Epithelial cell of esophagus (primary cell): ENCODE measurements around the gene TATDN3.

ENCODE experiments used
- DNase-seq: peaks from one replicate; pipeline ENCODE4 v3.0.0; 2010; ENCODE audit warnings: low read depth
- H3K4me3 ChIP-seq: 2 replicates; pipeline ENCODE4 v1.5.1; 2011; ENCODE audit warnings: mild to moderate bottlenecking, low read length, control low read depth
- TF ChIP-seq, protein P1 (sequence below): IDR thresholded peaks from 2 replicates; pipeline ENCODE4 v1.5.1; 2011; ENCODE audit warnings: low read depth, mild to moderate bottlenecking, low read length, control low read depth, inconsistent platforms; ENCODE audit not compliant: insufficient read depth; ENCODE audit errors: missing control alignments

The TATDN3 gene

DNA sequence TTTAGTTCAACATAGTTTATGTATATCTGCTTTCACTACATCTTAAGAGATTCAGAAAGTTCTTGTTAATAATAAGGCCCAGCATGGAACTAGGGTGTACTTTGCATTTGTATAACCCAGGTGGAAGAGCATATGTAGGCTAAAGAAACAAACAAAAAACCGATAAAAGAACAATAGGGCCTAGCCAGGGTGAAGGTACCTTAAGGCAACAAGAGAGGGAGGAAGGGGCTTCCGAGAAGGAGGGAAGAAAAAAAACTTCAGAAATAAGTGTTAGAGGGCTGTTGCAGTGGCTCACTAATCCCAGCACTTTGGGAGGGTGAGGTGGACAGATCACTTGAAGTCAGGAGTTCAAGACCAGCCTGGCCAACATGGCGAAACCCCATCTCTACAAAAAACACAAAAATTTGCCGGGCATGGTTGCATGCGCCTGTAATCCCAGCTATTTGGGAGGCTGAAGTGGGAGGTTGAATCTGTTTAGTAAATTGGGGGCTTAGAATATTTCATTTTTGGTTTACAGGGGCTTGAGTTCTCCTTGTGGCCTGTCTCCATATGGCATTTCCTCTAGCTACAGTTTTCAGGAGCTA lies 60.5 kb downstream of the TATDN3 start:
- DNase-seq, result no peak
- H3K4me3 ChIP-seq, result no peak overlapping the region
- TF ChIP-seq, protein P1, sequence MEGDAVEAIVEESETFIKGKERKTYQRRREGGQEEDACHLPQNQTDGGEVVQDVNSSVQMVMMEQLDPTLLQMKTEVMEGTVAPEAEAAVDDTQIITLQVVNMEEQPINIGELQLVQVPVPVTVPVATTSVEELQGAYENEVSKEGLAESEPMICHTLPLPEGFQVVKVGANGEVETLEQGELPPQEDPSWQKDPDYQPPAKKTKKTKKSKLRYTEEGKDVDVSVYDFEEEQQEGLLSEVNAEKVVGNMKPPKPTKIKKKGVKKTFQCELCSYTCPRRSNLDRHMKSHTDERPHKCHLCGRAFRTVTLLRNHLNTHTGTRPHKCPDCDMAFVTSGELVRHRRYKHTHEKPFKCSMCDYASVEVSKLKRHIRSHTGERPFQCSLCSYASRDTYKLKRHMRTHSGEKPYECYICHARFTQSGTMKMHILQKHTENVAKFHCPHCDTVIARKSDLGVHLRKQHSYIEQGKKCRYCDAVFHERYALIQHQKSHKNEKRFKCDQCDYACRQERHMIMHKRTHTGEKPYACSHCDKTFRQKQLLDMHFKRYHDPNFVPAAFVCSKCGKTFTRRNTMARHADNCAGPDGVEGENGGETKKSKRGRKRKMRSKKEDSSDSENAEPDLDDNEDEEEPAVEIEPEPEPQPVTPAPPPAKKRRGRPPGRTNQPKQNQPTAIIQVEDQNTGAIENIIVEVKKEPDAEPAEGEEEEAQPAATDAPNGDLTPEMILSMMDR, result no peak

DNA sequence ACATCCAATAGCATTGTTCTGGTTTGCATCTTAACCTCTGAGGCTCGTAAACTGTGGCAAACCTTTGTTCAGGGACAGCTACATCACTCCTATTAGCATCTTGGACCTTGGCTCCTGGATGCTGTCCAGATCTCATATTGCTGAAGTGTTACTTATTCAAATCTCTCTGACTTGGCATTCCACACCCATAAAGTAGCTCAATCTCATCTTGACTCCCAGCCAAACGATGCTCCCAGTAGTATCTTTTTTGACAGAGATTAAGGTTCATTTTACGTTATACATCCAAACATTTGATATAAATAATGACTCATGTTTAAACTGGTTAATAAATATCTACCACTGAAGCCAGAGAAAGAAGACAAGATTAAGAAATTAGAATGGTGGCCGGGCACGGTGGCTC lies 62.0 kb downstream of the TATDN3 start:
- H3K4me3 ChIP-seq, result no peak overlapping the region
- DNase-seq, result no peak
- TF ChIP-seq, protein P1, result no peak

DNA sequence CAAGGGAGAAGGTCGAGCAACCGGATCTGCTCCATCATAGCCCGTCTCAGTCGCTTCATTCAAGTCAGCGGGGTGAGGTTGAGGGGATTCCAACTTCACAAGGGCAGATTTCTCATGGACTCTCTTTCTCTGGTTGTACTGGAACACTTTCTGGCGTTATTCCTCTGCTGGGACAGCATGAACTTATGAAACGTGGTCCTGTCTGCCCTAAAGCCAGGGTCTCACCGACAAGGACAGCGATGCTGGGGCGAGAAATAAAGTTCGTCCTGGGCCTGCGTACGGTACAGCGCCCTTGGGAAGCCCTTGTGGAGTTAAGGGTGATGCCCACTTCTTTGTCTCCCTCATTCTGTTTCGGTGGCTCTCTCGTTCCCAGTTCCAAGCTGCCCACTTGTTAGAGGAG lies 65.1 kb downstream of the TATDN3 start:
- DNase-seq, result no peak
- no peak overlapping the region for H3K4me3 ChIP-seq
- TF ChIP-seq, protein P1, result no peak

DNA sequence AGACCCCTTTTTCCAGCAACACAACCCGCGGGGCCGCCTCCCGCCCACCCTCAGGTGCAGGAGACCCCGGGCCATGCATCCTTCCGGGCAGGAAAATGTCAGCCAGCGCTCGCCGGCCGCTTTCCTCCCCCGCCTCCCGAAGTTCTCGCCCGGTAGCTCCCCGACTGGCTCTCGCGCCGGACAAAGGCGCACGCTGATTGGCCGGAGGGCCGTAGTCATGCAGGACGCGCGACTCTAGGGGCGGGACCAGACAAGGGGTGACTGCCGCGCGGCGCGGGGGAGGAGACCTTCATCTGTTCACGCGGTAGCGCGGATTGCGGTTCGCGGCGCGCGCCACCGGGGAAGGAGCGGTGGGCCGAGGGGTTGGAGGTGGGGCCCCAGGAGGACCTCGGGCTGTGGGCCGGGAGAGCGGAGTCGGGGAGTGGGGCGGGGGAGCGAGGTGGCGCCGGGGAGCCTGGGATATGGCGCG lies 66.3 kb downstream of the TATDN3 start, which contains the start of gene FLVCR1:
FLVCR1 (plus strand) TSS at position 284 of the 469 bp plus-strand sequence; CDS start at position 462, 178 bp downstream.
- peak; percentile 98 for DNase-seq
- TF ChIP-seq, protein P1, result no peak
- peak within 1 kb of the TSS; percentile 72 for H3K4me3 ChIP-seq

DNA sequence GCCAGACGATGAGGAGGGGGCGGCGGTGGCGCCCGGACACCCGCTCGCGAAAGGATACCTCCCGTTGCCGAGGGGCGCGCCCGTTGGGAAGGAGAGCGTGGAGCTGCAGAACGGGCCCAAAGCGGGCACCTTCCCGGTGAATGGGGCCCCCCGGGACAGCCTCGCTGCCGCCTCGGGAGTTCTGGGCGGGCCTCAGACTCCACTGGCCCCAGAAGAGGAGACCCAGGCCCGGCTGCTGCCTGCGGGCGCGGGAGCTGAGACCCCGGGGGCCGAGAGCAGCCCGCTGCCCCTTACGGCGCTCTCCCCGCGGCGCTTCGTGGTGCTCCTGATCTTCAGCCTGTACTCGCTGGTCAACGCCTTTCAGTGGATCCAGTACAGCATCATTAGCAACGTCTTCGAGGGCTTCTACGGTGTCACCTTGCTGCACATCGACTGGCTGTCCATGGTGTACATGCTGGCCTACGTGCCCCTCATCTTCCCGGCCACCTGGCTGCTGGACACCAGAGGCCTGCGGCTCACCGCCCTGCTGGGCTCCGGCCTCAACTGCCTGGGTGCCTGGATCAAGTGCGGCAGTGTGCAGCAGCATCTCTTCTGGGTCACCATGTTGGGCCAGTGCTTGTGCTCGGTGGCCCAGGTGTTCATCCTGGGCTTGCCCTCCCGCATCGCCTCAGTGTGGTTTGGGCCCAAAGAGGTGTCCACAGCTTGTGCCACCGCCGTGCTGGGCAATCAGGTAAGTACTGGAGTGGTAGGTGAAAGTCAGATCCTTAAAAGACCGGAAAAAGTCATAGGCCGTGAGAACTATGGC lies 67.0 kb downstream of the TATDN3 start:
- TF ChIP-seq, protein P1, result no peak
- H3K4me3 ChIP-seq, result peak overlapping the region; percentile 72
- DNase-seq, result peak; percentile 41

DNA sequence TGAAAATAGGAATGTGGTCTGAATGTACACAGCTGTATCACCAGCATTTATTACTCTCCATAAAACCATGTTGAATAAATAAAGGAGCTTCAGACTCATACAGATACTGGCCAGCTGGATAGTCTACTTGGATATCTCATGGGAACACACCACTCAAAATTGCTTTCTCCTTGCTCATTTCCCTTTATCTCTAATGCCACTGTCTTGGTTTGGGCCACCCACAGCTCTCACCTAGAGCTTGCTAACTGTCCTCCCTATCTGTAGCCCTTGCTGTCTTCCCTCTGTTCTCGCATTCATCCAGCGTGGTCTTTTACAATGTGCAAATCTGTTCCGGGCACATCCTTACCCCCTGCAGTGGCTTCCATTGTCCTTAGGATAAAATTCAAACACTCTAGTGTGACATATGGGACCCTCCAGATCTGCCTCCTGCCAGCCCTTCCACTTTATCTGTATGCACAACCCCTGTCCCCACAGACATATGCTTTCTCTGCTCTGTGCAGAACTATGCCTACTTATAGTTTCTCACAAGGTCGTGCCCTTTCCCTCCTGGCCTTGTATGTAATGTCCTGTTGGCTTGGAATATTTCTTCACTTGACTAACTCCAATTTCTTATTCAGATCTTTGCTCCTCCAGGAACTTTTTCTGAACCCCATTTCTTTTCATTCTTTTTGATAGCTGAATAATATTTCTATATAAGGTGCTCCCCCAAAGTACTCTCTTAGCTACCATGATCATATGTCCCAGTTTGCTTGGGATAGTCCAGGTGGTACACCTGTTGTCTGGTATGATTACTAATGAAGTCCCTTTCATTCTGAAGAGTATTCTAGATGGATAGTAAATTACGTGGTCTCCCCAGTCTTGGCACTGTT lies 69.3 kb downstream of the TATDN3 start:
- no peak overlapping the region for H3K4me3 ChIP-seq
- DNase-seq, result no peak
- TF ChIP-seq, protein P1, result no peak
